ENCODE results near the gene UNC5B.

Gene UNC5B

GRCh38 chr10:71302874-71303568, 90.7 kb downstream of the UNC5B start:
- peak; percentile 89 for DNase-seq

GRCh38 chr10:71303569-71303907, 91.2 kb downstream of the UNC5B start:
- no peak for DNase-seq

- no peak for DNase-seq
Observed at GRCh38 chr10:71304914-71305313, 92.5 kb downstream of the UNC5B start.

- DNase-seq = no peak
Observed at GRCh38 chr10:71306979-71307378, 94.6 kb downstream of the UNC5B start.

- no peak for DNase-seq
Observed at GRCh38 chr10:71307469-71308085, 95.2 kb downstream of the UNC5B start.

GRCh38 chr10:71308244-71308643, 95.9 kb downstream of the UNC5B start:
- DNase-seq = no peak

GRCh38 chr10:71308985-71309384, 96.6 kb downstream of the UNC5B start:
- DNase-seq = no peak

- DNase-seq = no peak
Observed at GRCh38 chr10:71309919-71310318, 97.5 kb downstream of the UNC5B start.

GRCh38 chr10:71312220-71312619, 99.8 kb downstream of the UNC5B start:
- DNase-seq = no peak

- no peak for DNase-seq
Observed at GRCh38 chr10:71312811-71313789, 100.7 kb downstream of the UNC5B start.

- peak; percentile 71 for DNase-seq
Observed at GRCh38 chr10:71314028-71314693, 101.8 kb downstream of the UNC5B start.

- no peak for DNase-seq
Observed at GRCh38 chr10:71314694-71315225, 102.4 kb downstream of the UNC5B start.

- no peak for DNase-seq
Observed at GRCh38 chr10:71316056-71316785, 103.9 kb downstream of the UNC5B start.

- no peak for DNase-seq
Observed at GRCh38 chr10:71316786-71317160, 104.4 kb downstream of the UNC5B start.

GRCh38 chr10:71317739-71318138, 105.4 kb downstream of the UNC5B start:
- no peak for DNase-seq

GRCh38 chr10:71319042-71319799, 106.9 kb downstream of the UNC5B start, which contains the start of gene SLC29A3:
Gene SLC29A3 (plus strand): TSS chr10:71319259. CDS start chr10:71319310, 51 bp downstream.
- DNase-seq = peak; percentile 85

GRCh38 chr10:71319800-71320392, 107.5 kb downstream of the UNC5B start:
- DNase-seq = no peak

GRCh38 chr10:71320592-71320991, 108.2 kb downstream of the UNC5B start:
- no peak for DNase-seq

GRCh38 chr10:71321386-71321785, 109.0 kb downstream of the UNC5B start:
- no peak for DNase-seq

GRCh38 chr10:71323407-71323806, 111.0 kb downstream of the UNC5B start:
- peak; percentile 52 for DNase-seq

GRCh38 chr10:71324743-71325142, 112.4 kb downstream of the UNC5B start:
- no peak for DNase-seq
